Natural killer cell treated with Interleukin-12 subunit alpha and Interleukin-12 subunit beta and Interleukin-15 and Interleukin-18, amount 100 ng/mL, for 72 hours (primary cell): ENCODE data around the gene TRIM39. TPM values are rescaled to one million over a fixed set of nuclear protein-coding genes. Genes with fewer than 3 reads are reported as not detected.
"Not testable (repeated sequence)": the region's sequence is repeated elsewhere in the genome, so short reads cannot be mapped to it uniquely, and the experiment has no call there.

ENCODE experiments used
- ATAC-seq, 2 donors: fragments of 150-1000 bp; cut with Tn5 transposase in 1 of 2; sonication (Bioruptor Pico), chemical (Tn5 transposase) in 1 of 2; 2 replicates each; pipeline ENCODE4 v1.10.0; 2021
- DNase-seq: peaks from one replicate; pipeline ENCODE4 v3.0.0; 2022; ENCODE audit warnings: low spot score
- H3K27ac Mint-ChIP-seq, 2 donors: 1 replicate in 1 of 2; 2 replicates in 1 of 2; pipeline ENCODE4 v1.8.0; 2022; ENCODE audit warnings: mixed read lengths in 2 of 2, mild to moderate bottlenecking in 1 of 2, moderate library complexity in 1 of 2
- H3K27me3 Mint-ChIP-seq, 2 donors: 1 replicate in 1 of 2; 2 replicates in 1 of 2; pipeline ENCODE4 v1.8.0; 2022; ENCODE audit warnings: mixed read lengths in 2 of 2
- H3K36me3 Mint-ChIP-seq: one replicate; pipeline ENCODE4 v1.8.0; 2022; ENCODE audit warnings: mixed read lengths
- H3K4me1 Mint-ChIP-seq, 2 donors: 1 replicate in 1 of 2; 2 replicates in 1 of 2; pipeline ENCODE4 v1.8.0; 2022; ENCODE audit warnings: low read depth in 2 of 2, mixed read lengths in 2 of 2, mild to moderate bottlenecking in 1 of 2
- H3K4me3 Mint-ChIP-seq: one replicate; pipeline ENCODE4 v1.8.0; 2022; ENCODE audit warnings: mixed read lengths
- H3K9me3 Mint-ChIP-seq: 2 replicates; pipeline ENCODE4 v1.8.0; 2022; ENCODE audit warnings: mixed read lengths
- total RNA-seq, 2 donors: library from RNA; stranded (reverse); gene quantifications; one replicate each; pipeline ENCODE4 v1.2.3, GENCODE V29; 2022

TRIM39 gene
- total RNA-seq: 10 to 100 TPM; 16.6 to 21.4 TPM

DNA sequence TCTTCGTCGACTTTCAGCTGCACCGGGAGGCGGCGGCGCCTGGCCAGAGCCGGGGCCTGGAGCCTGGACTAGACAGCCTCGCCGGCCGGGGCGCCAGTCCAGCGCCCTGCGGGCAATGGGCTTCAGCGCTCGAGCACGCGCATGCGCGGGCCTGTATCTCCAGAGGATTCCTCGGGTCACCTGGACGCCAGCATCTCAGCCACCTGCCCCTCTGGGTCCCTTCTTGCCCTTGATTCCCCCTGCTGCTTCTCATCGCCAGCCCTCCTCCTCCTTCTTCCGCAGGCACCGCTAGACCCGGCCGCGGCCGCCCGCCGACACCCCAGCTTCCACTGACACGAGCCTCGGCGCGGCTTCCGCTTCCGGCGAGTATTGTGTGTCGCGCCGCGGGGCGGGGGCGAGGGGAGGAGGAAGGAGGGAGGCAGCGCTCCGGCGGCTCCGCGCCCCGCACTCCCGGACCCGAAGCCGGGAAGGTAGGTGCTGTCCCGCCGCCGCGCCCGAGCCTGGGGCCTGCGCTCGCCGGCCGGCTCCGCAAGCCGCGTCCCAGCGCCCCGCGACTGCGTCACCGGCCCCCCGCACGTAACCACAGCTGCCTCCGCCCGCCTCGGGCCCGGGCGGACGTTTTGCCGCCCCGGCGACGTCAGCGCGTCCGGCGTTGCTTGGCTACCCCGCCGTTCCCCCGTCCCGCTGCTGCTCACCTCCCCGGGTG lies at the start of gene TRIM39:
Gene TRIM39 (plus strand): TSS at position 402 of the 706 bp plus-strand sequence. CDS start 2,391 bp downstream, outside the sequence.
- ATAC-seq (peak; percentile 81 to 85), DNase-seq (peak; percentile 91)
- peak within 1 kb of the TSS; percentile 92 for H3K4me3 Mint-ChIP-seq
- peak within 1 kb of the TSS; percentile 92 to 97 for H3K27ac Mint-ChIP-seq
- no peaks in the 10 kb centered on the region for H3K27me3 Mint-ChIP-seq
- peaks cover 18% of the 10 kb centered on the region for H3K36me3 Mint-ChIP-seq
- no peaks in the 10 kb centered on the region for H3K9me3 Mint-ChIP-seq
- peaks cover 38 to 39% of the 10 kb centered on the region in 2 donors for H3K4me1 Mint-ChIP-seq

DNA sequence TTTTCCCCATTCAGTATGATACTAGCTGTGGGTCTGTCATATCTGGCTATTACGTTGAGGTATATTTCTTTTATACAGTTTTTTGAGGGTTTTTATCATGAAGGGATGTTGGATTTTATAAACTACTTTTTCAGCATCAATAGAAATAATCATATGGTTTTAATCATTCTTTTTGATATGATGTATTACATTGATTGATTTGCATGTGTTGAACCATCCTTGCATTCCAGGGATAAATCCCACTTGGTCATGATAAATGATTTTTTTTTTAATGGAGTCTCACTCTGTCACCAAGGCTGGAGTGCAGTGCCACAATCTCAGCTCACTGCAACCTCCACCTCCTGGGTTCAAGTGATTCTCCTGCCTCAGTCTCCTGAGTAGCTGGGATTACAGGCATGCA lies 45.7 kb upstream of the TRIM39 start:
- not testable (repeated sequence) for DNase-seq, H3K4me3 Mint-ChIP-seq, H3K4me1 Mint-ChIP-seq, H3K27me3 Mint-ChIP-seq, ATAC-seq, H3K27ac Mint-ChIP-seq
- Mint-ChIP-seq H3K9me3 (peaks cover 37% of the 10 kb centered on the region), H3K36me3 (peaks cover 59% of the 10 kb centered on the region)

DNA sequence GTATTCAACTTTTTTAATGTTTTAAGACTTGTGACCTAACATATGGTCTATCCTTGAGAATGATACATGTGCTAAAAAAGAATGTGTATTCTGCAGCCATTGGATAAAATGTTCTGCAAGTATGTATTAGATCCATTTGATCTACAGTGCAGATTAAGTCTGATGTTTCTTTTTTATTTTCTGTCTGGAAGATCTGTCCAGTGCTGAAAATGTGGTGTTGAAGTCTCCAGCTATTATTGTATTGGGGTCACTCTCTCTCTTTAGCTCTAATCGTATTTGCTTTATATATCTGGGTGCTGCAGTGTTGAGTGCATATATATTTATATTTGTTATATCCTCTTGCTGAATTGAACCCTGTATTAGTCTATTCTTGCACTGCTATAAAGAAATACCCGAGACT lies 44.2 kb upstream of the TRIM39 start:
- no peak overlapping the region for H3K27ac Mint-ChIP-seq
- H3K27me3 Mint-ChIP-seq: no peaks in the 10 kb centered on the region
- no peak for DNase-seq
- no peaks in the 10 kb centered on the region for H3K4me1 Mint-ChIP-seq
- ATAC-seq: no peak
- peaks cover 69% of the 10 kb centered on the region for H3K36me3 Mint-ChIP-seq
- no peak overlapping the region for H3K4me3 Mint-ChIP-seq
- peaks cover 41% of the 10 kb centered on the region for H3K9me3 Mint-ChIP-seq

DNA sequence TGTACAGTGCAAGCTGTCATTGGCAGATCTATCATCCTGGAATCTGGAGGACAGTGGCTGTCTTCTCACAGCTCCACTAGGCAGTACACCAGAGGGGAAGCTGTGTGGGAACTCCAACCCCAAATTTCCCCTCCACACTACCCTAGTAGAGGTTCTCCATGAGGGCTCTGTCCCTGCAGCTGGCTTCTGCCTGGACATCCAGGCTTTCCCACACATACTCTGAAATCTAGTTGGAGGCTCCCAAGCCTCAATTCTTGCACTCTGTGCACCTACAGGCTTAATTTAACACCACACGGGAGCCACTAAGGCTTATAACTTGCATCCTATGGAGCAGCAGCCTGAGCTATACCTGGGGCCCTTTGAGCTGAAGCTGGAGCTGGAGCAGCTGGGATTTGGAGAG lies 43.0 kb upstream of the TRIM39 start:
- H3K4me3 Mint-ChIP-seq: no peak overlapping the region
- no peaks in the 10 kb centered on the region for H3K4me1 Mint-ChIP-seq
- peaks cover 76% of the 10 kb centered on the region for H3K36me3 Mint-ChIP-seq
- ATAC-seq: no peak
- DNase-seq: no peak
- H3K27me3 Mint-ChIP-seq: no peaks in the 10 kb centered on the region
- H3K9me3 Mint-ChIP-seq: peaks cover 44% of the 10 kb centered on the region
- H3K27ac Mint-ChIP-seq: no peak overlapping the region

DNA sequence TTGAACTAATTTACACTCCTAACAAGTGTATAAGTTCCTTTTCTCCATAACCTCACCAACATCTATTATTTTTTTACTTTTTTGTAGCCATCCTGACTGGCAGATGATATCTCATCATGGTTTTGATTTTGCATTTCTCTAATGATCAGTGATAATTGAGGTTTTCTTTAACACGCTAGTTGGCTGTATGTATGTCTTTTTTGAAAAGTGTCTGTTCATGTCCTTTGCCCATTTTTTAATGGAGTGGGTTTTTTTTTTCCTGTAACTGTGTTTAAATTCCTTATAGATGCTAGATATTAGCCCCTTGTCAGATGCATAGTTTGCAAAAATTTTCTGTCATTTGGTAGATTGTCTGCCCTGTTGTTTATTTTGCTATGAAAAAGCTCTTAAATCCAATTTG lies 39.6 kb upstream of the TRIM39 start:
- DNase-seq (no peak), ATAC-seq (no peak)
- peaks cover 3% of the 10 kb centered on the region in 2 donors for H3K4me1 Mint-ChIP-seq
- no peak overlapping the region for H3K4me3 Mint-ChIP-seq
- peaks cover 73% of the 10 kb centered on the region for H3K36me3 Mint-ChIP-seq
- H3K27me3 Mint-ChIP-seq: no peaks in the 10 kb centered on the region
- H3K27ac Mint-ChIP-seq: no peak overlapping the region
- peaks cover 30% of the 10 kb centered on the region for H3K9me3 Mint-ChIP-seq

DNA sequence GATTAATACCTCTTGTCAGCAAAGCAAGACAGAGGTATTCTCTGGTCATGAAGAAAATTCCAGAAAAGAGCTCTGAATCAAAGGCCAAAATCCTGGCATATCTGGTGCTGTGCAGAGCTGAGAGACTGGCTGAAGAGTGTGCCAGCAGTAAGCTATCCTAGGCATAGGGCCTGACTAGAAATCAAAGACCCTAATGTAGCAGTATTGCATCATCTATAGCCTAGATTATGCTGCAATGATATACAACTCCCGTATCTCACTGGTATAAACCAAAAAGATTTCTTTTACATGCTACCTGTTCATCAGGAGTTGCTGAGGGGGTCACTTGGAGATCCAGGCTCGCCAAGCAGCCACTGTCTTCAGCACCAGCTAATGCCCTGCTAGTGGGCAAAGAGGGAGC lies 30.9 kb upstream of the TRIM39 start:
- Mint-ChIP-seq H3K4me3 (no peak overlapping the region), H3K27ac (no peak overlapping the region), H3K27me3 (no peaks in the 10 kb centered on the region), H3K9me3 (no peaks in the 10 kb centered on the region), H3K36me3 (peaks cover 15% of the 10 kb centered on the region), H3K4me1 (peaks cover 7 to 9% of the 10 kb centered on the region in 2 donors)
- ATAC-seq (no peak), DNase-seq (no peak)

DNA sequence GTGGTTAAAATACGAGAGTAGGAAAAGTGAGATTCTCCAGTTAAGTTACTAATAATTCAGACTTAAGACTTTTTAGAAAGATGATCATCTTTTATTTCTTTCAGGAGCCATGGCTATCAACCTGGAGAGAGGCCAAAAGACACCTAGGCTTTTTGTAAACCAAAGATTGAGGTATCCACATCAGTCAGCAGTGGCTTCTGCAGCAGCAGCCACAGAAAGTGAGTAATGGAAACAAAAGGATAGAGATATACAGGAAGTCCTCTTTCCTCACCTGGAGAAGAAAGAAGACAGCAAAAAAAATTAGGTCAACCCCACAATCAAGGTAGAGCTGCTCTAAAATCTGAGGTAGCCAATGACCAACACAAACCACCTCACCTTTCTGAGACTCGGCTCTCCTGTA lies 22.7 kb upstream of the TRIM39 start:
- DNase-seq (no peak), ATAC-seq (no peak)
- H3K4me1 Mint-ChIP-seq: peaks cover 47 to 56% of the 10 kb centered on the region in 2 donors
- H3K36me3 Mint-ChIP-seq: peaks cover 28% of the 10 kb centered on the region
- no peak overlapping the region for H3K27ac Mint-ChIP-seq
- H3K4me3 Mint-ChIP-seq: no peak overlapping the region
- no peaks in the 10 kb centered on the region for H3K9me3 Mint-ChIP-seq
- no peaks in the 10 kb centered on the region for H3K27me3 Mint-ChIP-seq

DNA sequence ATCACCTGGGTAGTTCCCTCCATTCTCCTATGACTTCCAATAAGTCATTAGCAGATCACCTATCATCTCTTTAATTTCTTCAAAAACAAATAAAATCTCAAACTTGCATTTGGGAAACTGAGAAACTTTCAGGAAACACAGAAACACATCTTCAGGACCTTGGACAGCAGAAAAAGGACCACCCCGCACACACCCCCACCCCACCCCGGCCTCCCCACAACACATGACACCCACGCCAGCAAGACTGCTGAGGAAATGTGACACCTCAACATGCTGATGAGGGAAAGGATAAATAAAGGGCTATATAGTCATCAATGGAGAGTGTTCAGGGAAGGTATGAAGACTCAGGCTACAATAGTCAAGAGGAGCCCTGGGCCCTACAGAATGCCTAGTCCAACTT lies 15.6 kb upstream of the TRIM39 start:
- no peak for ATAC-seq
- no peak overlapping the region for H3K4me3 Mint-ChIP-seq
- H3K27me3 Mint-ChIP-seq: no peaks in the 10 kb centered on the region
- H3K27ac Mint-ChIP-seq: no peak overlapping the region
- H3K9me3 Mint-ChIP-seq: no peaks in the 10 kb centered on the region
- peaks cover 24% of the 10 kb centered on the region for H3K36me3 Mint-ChIP-seq
- DNase-seq: no peak
- H3K4me1 Mint-ChIP-seq: peaks cover 36 to 47% of the 10 kb centered on the region in 2 donors

DNA sequence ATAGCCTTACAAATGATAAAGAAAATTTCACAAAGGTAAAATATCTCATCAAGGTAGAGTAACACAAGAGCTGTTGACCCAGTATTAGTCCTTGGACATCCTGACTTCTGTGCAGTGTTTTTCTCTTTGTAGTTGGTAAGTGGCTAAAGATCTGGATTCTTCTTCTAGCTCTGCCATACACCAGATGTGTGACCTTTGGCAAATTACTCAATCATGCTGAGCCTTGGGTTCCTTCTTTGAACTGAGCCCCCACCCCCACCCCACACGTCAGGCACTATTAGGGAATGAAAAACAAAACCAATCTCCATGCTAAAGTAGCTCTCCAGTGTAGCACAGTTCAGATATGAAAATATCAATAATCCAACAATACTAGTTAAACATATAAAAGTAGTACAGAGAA lies 15.1 kb upstream of the TRIM39 start:
- Mint-ChIP-seq H3K4me1 (peaks cover 33 to 44% of the 10 kb centered on the region in 2 donors), H3K27ac (no peak overlapping the region)
- DNase-seq: no peak

DNA sequence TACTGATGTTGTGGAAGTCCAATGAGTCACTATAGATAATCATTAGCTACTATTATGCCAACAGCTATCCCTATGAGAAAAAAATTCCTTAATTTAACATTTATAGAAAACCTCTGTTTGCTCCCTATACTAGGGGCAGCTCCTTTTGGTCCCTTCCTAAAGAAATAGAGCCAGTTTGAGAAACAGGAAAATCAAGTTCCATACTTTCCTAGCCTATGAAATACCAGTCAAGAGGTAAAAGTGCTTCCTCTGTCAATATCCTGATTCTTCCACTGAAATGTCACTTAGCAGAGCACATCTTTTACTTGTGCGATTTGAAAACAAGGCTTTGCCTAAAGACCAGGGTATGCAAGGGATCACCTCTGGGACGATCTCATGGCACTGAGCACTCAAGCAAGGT lies 14.5 kb upstream of the TRIM39 start:
- Mint-ChIP-seq H3K4me1 (peaks cover 28 to 39% of the 10 kb centered on the region in 2 donors), H3K27me3 (no peaks in the 10 kb centered on the region), H3K4me3 (no peak overlapping the region), H3K9me3 (no peaks in the 10 kb centered on the region), H3K36me3 (peaks cover 19% of the 10 kb centered on the region), H3K27ac (no peak overlapping the region)
- ATAC-seq (no peak), DNase-seq (no peak)

More for the DNA sequence above, 15.1 kb upstream of the TRIM39 start:
- Mint-ChIP-seq H3K4me3 (no peak overlapping the region), H3K27me3 (no peaks in the 10 kb centered on the region), H3K9me3 (no peaks in the 10 kb centered on the region), H3K36me3 (peaks cover 24% of the 10 kb centered on the region)
- no peak for ATAC-seq

DNA sequence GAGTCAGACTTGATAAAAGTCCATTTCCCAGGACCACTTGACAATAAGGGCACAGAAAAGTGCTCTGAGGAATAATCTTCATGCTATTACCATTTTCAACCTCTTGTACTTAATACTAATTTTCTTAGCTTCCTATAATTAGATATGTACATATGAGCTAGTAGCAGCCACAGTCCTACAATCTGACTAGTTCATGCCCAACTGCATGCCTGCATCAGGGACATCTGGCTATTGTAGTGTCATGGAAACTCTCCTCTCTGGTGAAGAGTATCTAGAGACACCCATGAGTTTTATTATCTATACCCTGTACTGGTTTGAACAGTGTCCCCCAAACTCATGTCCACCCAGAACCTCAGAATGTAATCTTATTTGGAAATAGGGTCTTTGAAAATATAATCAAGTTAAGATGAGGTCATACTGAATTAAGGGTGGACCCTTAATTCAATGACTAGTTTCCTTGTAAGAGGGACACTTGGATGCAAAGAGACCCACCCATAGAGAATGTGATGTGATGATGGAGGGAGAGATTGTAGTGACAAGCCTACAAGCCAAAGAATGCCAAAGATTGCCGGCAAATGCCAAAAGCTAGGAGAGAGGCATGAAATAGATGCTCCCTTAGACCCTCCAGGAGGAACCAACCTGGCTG lies 13.9 kb upstream of the TRIM39 start:
- Mint-ChIP-seq H3K27me3 (no peaks in the 10 kb centered on the region), H3K9me3 (no peaks in the 10 kb centered on the region), H3K4me1 (peaks cover 31 to 42% of the 10 kb centered on the region in 2 donors), H3K36me3 (peaks cover 18% of the 10 kb centered on the region), H3K27ac (no peak overlapping the region), H3K4me3 (no peak overlapping the region)
- ATAC-seq (no peak), DNase-seq (no peak)

DNA sequence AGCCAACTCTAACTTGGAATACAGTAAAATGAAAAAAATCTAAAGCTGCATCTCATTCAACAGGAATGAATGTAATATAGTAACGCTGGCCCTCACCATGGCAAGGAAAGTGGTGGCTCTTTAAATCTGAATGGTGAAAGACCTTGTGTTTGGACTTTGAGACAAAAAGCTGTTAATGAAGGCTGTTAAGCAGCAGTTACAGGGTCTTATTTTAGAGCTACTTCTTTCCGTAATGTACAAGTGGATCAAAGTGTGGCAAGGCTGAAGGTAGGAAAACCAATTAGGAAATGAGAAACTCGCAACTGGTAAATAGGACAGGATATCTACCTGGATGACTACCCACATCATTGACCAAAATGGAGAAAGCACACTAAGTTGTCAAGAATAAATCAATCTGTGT lies 11.6 kb upstream of the TRIM39 start:
- Mint-ChIP-seq H3K27me3 (no peaks in the 10 kb centered on the region), H3K9me3 (no peaks in the 10 kb centered on the region), H3K4me3 (no peak overlapping the region), H3K4me1 (peaks cover 38 to 43% of the 10 kb centered on the region in 2 donors), H3K27ac (no peak overlapping the region), H3K36me3 (peaks cover 13% of the 10 kb centered on the region)
- ATAC-seq (no peak), DNase-seq (no peak)

DNA sequence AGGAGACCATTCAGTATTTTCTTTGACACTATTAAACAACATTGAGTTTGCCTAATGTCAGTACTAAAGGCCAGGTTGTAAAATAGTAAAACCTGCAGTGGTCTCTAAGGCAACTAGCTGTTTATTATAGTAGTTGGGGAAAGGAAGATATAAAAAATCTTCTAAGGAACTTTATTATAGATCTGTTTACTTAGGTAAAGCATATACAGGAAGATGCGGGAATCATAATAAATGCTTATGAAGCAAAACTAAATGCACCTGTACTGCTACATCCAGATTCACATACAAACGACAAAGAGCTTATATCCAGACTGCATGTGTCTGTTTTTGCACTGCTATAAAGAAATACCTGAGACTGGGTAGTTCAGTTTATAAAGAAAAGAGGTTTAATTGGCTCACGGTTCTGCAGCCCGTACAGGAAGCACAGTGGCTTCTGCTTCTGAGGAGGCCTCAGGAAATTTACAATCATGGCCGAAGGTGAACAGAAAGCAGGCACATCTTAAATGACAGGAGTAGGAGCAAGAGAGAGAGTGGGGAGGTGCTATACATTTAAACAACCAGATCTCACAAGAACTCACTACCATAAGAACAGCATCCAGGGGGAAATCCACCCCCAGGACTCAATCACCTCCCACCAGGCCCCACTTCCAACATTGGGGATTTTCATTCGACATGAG lies 8.7 kb upstream of the TRIM39 start:
- DNase-seq: no peak
- H3K4me3 Mint-ChIP-seq: peak overlapping the region; percentile 13
- H3K9me3 Mint-ChIP-seq: no peaks in the 10 kb centered on the region
- H3K4me1 Mint-ChIP-seq: peaks cover 51 to 52% of the 10 kb centered on the region in 2 donors
- H3K27me3 Mint-ChIP-seq: no peaks in the 10 kb centered on the region
- peaks cover 13% of the 10 kb centered on the region for H3K36me3 Mint-ChIP-seq
- H3K27ac Mint-ChIP-seq: peak overlapping the region in 1 of 2 donors; percentile 24
- ATAC-seq: no peak
